Astrocyte (in vitro differentiated cells and primary cell): Measurements from ENCODE around the gene NR3C1. TPM values are rescaled to one million over a fixed set of nuclear protein-coding genes. Genes with fewer than 3 reads are reported as not detected.

ENCODE experiments used
- DNase-seq: peaks from one replicate; pipeline ENCODE4 v3.0.0-alpha.2; 2010; ENCODE audit warnings: low read depth
- FAIRE-seq: peaks from 2 replicates; lab custom pipeline; 2011; peaks lifted over from hg19 to GRCh38; lab: Jason Lieb, UNC
- H2AFZ ChIP-seq: 2 replicates; pipeline ENCODE4 v1.6.0; 2012; ENCODE audit warnings: low read depth, low read length, inconsistent platforms
- H3K27ac ChIP-seq: 2 replicates; pipeline ENCODE4 v1.5.1; 2011; ENCODE audit warnings: low read depth, low read length, inconsistent platforms
- H3K27me3 ChIP-seq: 2 replicates; pipeline ENCODE4 v1.6.0; 2011; ENCODE audit warnings: low read length, inconsistent platforms; ENCODE audit not compliant: insufficient read depth
- H3K36me3 ChIP-seq: 2 replicates; pipeline ENCODE4 v1.5.1; 2011; ENCODE audit warnings: low read length, inconsistent platforms; ENCODE audit not compliant: insufficient read depth
- H3K4me1 ChIP-seq: 2 replicates; pipeline ENCODE4 v1.5.1; 2011; ENCODE audit warnings: low read length, inconsistent platforms; ENCODE audit not compliant: insufficient read depth
- H3K4me2 ChIP-seq: 2 replicates; pipeline ENCODE4 v1.6.0; 2012; ENCODE audit warnings: low read length, inconsistent platforms
- H3K4me3 ChIP-seq: 2 replicates; pipeline ENCODE4 v1.5.1; 2011; ENCODE audit warnings: low read depth, mild to moderate bottlenecking, low read length, inconsistent platforms; ENCODE audit not compliant: insufficient read depth
- H3K79me2 ChIP-seq: 2 replicates; pipeline ENCODE4 v1.6.0; 2012; ENCODE audit warnings: mild to moderate bottlenecking, low read length, inconsistent platforms; ENCODE audit not compliant: insufficient read depth
- H3K9ac ChIP-seq: 2 replicates; pipeline ENCODE4 v1.6.0; 2012; ENCODE audit warnings: mild to moderate bottlenecking, low read length, inconsistent platforms
- H3K9me3 ChIP-seq: 2 replicates; pipeline ENCODE4 v1.5.1; 2012; ENCODE audit warnings: low read depth, mild to moderate bottlenecking, low read length, inconsistent platforms; ENCODE audit not compliant: insufficient read depth
- H4K20me1 ChIP-seq: 2 replicates; pipeline ENCODE4 v1.6.0; 2012; ENCODE audit warnings: low read length, inconsistent platforms; ENCODE audit not compliant: insufficient read depth
- H3K27ac Mint-ChIP-seq: one replicate; pipeline ENCODE4 v1.8.0; 2021; ENCODE audit warnings: mild to moderate bottlenecking, mixed read lengths; ENCODE audit not compliant: unreplicated experiment
- H3K27me3 Mint-ChIP-seq: one replicate; pipeline ENCODE4 v1.8.0; 2021; ENCODE audit warnings: low read depth, mixed read lengths; ENCODE audit not compliant: unreplicated experiment
- H3K36me3 Mint-ChIP-seq: one replicate; pipeline ENCODE4 v1.8.0; 2021; ENCODE audit warnings: low read depth, mixed read lengths; ENCODE audit not compliant: unreplicated experiment
- H3K4me1 Mint-ChIP-seq: one replicate; pipeline ENCODE4 v1.8.0; 2021; ENCODE audit warnings: low read depth, mixed read lengths; ENCODE audit not compliant: unreplicated experiment
- H3K4me3 Mint-ChIP-seq: one replicate; pipeline ENCODE4 v1.8.0; 2021; ENCODE audit warnings: mild to moderate bottlenecking, moderate library complexity, mixed read lengths; ENCODE audit not compliant: unreplicated experiment
- H3K9me3 Mint-ChIP-seq: one replicate; pipeline ENCODE4 v1.8.0; 2021; ENCODE audit warnings: mild to moderate bottlenecking, mixed read lengths; ENCODE audit not compliant: unreplicated experiment
- EZH2 ChIP-seq: IDR thresholded peaks from 2 replicates; pipeline ENCODE4 v1.6.1; 2012; ENCODE audit warnings: mild to moderate bottlenecking, low read length, inconsistent platforms; ENCODE audit not compliant: insufficient read depth
- total RNA-seq: library from RNA; stranded (reverse); gene quantifications from 2 replicates; pipeline ENCODE4 v1.2.1, GENCODE V29; 2021
- TF ChIP-seq, protein P1 (sequence below): IDR thresholded peaks from 2 replicates; pipeline ENCODE4 v1.5.1; 2011; ENCODE audit warnings: low read depth, mild to moderate bottlenecking, inconsistent platforms, low read length, moderate library complexity; ENCODE audit not compliant: insufficient read depth

The NR3C1 gene
- total RNA-seq, 1 donor from 2014 or later = 35.4 TPM

GRCh38 chr5:143416411-143416810 lies 12.9 kb upstream of the NR3C1 start:
- Histone ChIP-seq H3K27ac (no peak overlapping the region), H2AFZ (no peak overlapping the region), H3K9ac (no peak overlapping the region), H3K4me1 (no peaks in the 10 kb centered on the region), H3K9me3 (no peaks in the 10 kb centered on the region), H3K27me3 (no peaks in the 10 kb centered on the region), H3K36me3 (no peaks in the 10 kb centered on the region), H3K4me3 (no peak overlapping the region), H3K4me2 (no peak overlapping the region), H3K79me2 (no peaks in the 10 kb centered on the region), H4K20me1 (no peaks in the 10 kb centered on the region)
- Mint-ChIP-seq H3K27me3 (peaks cover 9% of the 10 kb centered on the region), H3K36me3 (no peaks in the 10 kb centered on the region), H3K9me3 (no peaks in the 10 kb centered on the region), H3K4me3 (no peak overlapping the region), H3K27ac (no peak overlapping the region), H3K4me1 (peaks cover 3% of the 10 kb centered on the region)
- no peak for FAIRE-seq
- DNase-seq = no peak
- TF ChIP-seq, protein P1, sequence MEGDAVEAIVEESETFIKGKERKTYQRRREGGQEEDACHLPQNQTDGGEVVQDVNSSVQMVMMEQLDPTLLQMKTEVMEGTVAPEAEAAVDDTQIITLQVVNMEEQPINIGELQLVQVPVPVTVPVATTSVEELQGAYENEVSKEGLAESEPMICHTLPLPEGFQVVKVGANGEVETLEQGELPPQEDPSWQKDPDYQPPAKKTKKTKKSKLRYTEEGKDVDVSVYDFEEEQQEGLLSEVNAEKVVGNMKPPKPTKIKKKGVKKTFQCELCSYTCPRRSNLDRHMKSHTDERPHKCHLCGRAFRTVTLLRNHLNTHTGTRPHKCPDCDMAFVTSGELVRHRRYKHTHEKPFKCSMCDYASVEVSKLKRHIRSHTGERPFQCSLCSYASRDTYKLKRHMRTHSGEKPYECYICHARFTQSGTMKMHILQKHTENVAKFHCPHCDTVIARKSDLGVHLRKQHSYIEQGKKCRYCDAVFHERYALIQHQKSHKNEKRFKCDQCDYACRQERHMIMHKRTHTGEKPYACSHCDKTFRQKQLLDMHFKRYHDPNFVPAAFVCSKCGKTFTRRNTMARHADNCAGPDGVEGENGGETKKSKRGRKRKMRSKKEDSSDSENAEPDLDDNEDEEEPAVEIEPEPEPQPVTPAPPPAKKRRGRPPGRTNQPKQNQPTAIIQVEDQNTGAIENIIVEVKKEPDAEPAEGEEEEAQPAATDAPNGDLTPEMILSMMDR = no peak
- no peak for TF ChIP-seq EZH2

DNA sequence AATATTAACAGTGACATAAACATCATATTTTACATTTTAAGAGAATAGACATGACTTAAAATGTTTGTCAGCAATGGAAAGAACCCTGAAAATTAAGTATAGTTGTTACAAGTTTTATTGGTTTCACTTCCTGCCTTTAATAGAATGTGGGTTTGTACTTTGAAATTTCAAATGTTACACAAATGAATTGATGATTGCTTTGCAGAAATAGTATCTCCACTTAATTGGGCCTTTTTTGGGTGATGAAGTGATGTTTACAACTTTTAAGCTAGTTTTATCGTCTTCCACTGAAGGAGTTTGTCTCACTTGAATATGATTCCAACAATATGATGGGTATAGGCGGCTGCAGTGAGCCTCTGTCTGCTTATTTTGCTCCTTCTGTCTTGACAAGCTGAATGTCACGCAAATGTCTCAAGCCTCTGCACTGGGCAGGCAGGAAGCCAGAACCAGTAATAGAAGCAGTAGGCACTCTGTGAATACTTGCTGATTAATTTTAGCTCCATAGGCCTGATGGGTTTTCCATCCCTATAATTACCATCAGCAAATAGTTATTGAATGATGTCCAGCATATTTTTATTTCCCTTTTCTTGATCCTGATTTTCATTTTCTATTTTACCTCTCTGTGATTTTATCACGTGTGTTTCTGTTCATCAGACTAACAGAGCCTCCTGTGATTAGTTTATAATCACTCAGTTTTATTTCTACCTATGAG lies 10.6 kb upstream of the NR3C1 start:
- Histone ChIP-seq H3K4me3 (no peak overlapping the region), H3K36me3 (no peaks in the 10 kb centered on the region), H3K9me3 (no peaks in the 10 kb centered on the region), H4K20me1 (no peaks in the 10 kb centered on the region), H3K9ac (no peak overlapping the region), H3K27me3 (no peaks in the 10 kb centered on the region), H3K27ac (no peak overlapping the region), H2AFZ (no peak overlapping the region), H3K4me1 (no peaks in the 10 kb centered on the region), H3K79me2 (no peaks in the 10 kb centered on the region), H3K4me2 (no peak overlapping the region)
- no peak for TF ChIP-seq EZH2
- DNase-seq = no peak
- H3K27me3 Mint-ChIP-seq = peaks cover 4% of the 10 kb centered on the region
- no peak for FAIRE-seq
- no peaks in the 10 kb centered on the region for H3K9me3 Mint-ChIP-seq
- H3K36me3 Mint-ChIP-seq = no peaks in the 10 kb centered on the region
- no peak overlapping the region for H3K4me3 Mint-ChIP-seq
- no peak overlapping the region for H3K27ac Mint-ChIP-seq
- H3K4me1 Mint-ChIP-seq = peaks cover 3% of the 10 kb centered on the region

DNA sequence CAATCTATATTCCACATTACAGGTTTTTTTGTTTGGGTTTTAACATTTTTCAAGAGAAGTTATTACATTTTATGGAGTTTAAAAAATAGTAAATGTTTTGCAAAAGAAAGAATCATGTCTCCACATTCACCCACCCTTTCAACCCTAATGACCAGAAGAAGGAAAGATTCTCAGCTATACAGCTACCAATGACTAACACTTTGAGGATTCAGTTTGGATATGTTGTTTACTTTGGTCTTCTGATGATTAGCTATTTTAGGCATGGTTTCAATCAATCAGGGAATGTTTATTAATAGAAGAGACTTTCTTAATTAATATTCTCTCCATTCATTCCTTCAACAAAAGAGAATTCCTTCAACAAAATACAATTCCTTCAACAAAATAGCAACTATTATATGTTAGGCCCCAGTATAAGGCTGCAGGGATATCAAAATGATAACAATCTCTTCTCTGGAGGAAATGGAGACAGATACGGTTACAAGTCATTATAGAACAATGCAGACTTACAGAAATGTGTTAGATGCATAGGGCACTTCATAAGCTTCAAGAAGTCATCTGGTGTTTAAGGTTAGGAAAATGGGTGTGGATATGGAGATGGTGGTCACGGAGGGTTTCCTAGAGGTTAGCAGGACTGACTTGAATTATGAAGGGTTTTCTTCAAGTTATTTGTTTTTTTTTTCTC lies 9.3 kb upstream of the NR3C1 start:
- Mint-ChIP-seq H3K36me3 (no peaks in the 10 kb centered on the region), H3K27me3 (no peaks in the 10 kb centered on the region), H3K4me3 (no peak overlapping the region), H3K9me3 (no peaks in the 10 kb centered on the region), H3K4me1 (peaks cover 3% of the 10 kb centered on the region), H3K27ac (no peak overlapping the region)
- Histone ChIP-seq H4K20me1 (no peaks in the 10 kb centered on the region), H3K4me1 (no peaks in the 10 kb centered on the region), H3K4me2 (no peak overlapping the region), H3K9me3 (no peaks in the 10 kb centered on the region), H3K27me3 (no peaks in the 10 kb centered on the region), H3K79me2 (no peaks in the 10 kb centered on the region), H3K4me3 (no peak overlapping the region), H3K36me3 (no peaks in the 10 kb centered on the region), H3K9ac (no peak overlapping the region), H2AFZ (no peak overlapping the region), H3K27ac (no peak overlapping the region)
- DNase-seq (no peak), FAIRE-seq (no peak)
- TF ChIP-seq EZH2 = no peak
- TF ChIP-seq, protein P1 = no peak
